ENCODE results near the gene FYCO1.

The FYCO1 gene

DNA sequence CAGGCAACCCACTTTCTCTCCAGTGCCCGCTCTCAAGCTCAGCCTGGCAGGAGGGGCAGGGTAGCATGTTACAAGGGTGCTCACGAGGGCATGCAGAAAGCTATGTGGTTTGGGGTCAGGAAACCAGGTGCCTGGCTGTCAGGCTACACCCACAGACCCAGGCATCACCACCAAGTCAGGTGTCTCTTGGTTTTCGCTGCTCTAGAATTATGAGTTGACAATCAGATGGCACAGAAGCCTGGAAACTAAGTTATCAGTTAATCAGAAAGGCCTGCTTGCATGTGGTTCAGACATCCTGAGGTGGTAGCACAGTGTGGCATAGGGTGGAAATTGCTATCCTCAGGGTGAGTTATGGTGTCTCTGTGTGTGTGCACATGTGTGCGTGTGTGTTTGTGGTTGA, 125.5 kb downstream of the FYCO1 start:
- no peak for DNase-seq
- TF ChIP-seq POLR2A (IDR thresholded peaks at IDR 0.05; ENCODE audit: low read length): no peak
- TF ChIP-seq GATA1 (IDR thresholded peaks at IDR 0.05; ENCODE audit: low read depth, low read length): no peak

DNA sequence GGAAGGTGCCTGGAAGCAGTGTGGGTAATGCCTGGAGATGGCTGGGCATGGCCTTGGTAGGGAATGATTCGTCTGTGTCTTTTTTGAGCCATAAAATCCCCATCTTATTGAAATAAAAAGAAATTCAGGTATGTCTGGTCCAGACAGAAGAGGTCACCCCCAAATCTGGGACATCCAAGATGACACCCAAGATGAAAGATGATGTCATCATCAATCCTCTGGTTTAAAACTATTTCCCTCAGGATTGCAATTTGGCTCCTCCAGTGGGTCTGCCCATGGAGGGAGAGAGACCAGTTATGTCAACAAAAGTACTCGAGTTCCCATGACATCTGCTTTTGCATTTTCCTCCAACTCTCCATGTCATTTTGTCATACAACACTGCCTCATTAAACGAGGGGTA, 126.0 kb downstream of the FYCO1 start:
- no peak for TF ChIP-seq GATA1 (IDR thresholded peaks at IDR 0.05; ENCODE audit: low read depth, low read length)
- TF ChIP-seq POLR2A (IDR thresholded peaks at IDR 0.05; ENCODE audit: low read length): no peak
- no peak for DNase-seq

DNA sequence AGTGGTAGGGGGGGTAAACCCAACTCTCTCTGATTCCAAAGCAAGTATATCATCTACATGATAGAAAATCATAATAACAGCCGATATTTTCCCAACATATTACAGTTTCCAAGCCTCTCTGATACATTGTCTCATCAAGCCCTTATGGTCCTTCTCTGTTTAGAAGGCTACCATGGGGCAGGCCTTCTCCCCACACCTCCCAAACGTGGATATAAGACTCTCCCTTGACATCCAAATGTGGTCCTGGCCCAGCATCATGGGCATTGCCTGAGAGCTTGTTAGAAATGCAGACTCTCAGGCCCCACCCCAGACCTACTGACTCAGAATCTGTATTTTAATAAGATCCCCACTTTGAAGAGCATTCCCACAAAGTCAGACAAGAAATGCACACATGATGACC, 127.0 kb downstream of the FYCO1 start:
- no peak for DNase-seq
- no peak for TF ChIP-seq POLR2A (IDR thresholded peaks at IDR 0.05; ENCODE audit: low read length)
- TF ChIP-seq GATA1 (IDR thresholded peaks at IDR 0.05; ENCODE audit: low read depth, low read length): no peak

DNA sequence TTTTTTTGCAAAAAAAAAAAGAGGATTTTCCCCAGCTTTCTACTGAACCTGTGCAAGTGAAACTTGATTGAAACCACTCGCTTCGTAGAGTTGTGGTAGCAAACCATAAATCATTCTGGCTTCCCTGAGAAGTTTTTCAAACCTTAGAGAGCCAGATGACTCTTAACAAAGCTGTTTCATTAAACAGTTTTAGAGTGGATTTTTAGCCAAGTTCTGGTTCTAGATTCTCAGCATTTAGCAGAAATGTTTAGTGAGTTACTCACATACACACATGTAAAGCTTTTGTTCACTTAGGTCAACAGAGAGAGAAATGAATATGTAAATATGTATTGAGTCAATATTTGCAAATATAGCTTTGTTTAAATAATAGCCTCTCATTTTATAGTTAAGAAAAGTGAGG, 127.4 kb downstream of the FYCO1 start:
- DNase-seq: no peak
- no peak for TF ChIP-seq POLR2A (IDR thresholded peaks at IDR 0.05; ENCODE audit: low read length)

Measured in erythroblast (primary cell).